ENCODE measurements around the gene LRP11. TPM values are rescaled to one million over a fixed set of nuclear protein-coding genes. Genes with fewer than 3 reads are reported as not detected.

LRP11 gene
- polyA plus RNA-seq, 3 donors: 0.20 to 0.41 (median 0.32) TPM

GRCh38 chr6:149783551-149783950 is 80.6 kb downstream of the LRP11 start:
- peak overlapping the region in 3 of 7 donors; percentile 4 to 57 (median 30) for H3K27ac Mint-ChIP-seq
- H3K27me3 Mint-ChIP-seq (ENCODE audit: low read depth in 3 of 3): no peaks in the 10 kb centered on the region
- Histone ChIP-seq H3K4me2 (replicated peaks; ENCODE audit: extremely low read depth, low read length, poor library complexity, severe bottlenecking) (no peak overlapping the region), H3K79me2 (ENCODE audit: insufficient read depth, low read length) (peaks cover 75% of the 10 kb centered on the region), H3K4me1 (ENCODE audit: control insufficient read depth in 1 of 2, insufficient read depth in 2 of 2, low read length in 2 of 2) (no peaks in the 10 kb centered on the region), H4K20me1 (ENCODE audit: insufficient read depth, low read length) (peaks cover 72% of the 10 kb centered on the region), H3K9me3 (replicated peaks in 1 of 2; ENCODE audit: control insufficient read depth in 1 of 2, insufficient read depth in 1 of 2, low read length in 2 of 2) (no peaks in the 10 kb centered on the region), H3K27ac (ENCODE audit: low read depth in 1 of 2, low read length in 2 of 2) (no peak overlapping the region), H3K27me3 (ENCODE audit: control insufficient read depth in 2 of 2, insufficient read depth in 2 of 2, low read length in 2 of 2) (no peaks in the 10 kb centered on the region), H3K4me3 (replicated peaks in 1 of 3; ENCODE audit: low read depth in 2 of 3, low read length in 3 of 3) (no peak overlapping the region), H3K36me3 (replicated peaks in 1 of 2; ENCODE audit: control insufficient read depth in 1 of 2, insufficient read depth in 2 of 2, low read length in 2 of 2) (peaks cover 45 to 68% of the 10 kb centered on the region in 2 donors), H3K9ac (ENCODE audit: insufficient read depth, low read length, poor library complexity, severe bottlenecking) (no peak overlapping the region), H2AFZ (ENCODE audit: insufficient read depth, low read depth, low read length, poor library complexity, severe bottlenecking) (no peak overlapping the region)
- intact Hi-C loops (cut with micrococcal nuclease): no loop called here
- TF ChIP-seq, protein P1, sequence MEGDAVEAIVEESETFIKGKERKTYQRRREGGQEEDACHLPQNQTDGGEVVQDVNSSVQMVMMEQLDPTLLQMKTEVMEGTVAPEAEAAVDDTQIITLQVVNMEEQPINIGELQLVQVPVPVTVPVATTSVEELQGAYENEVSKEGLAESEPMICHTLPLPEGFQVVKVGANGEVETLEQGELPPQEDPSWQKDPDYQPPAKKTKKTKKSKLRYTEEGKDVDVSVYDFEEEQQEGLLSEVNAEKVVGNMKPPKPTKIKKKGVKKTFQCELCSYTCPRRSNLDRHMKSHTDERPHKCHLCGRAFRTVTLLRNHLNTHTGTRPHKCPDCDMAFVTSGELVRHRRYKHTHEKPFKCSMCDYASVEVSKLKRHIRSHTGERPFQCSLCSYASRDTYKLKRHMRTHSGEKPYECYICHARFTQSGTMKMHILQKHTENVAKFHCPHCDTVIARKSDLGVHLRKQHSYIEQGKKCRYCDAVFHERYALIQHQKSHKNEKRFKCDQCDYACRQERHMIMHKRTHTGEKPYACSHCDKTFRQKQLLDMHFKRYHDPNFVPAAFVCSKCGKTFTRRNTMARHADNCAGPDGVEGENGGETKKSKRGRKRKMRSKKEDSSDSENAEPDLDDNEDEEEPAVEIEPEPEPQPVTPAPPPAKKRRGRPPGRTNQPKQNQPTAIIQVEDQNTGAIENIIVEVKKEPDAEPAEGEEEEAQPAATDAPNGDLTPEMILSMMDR (IDR thresholded peaks at IDR 0.05): no peak
- no CpG with 5 or more reads among the region's 3 CpGs for WGBS (ENCODE audit: insufficient coverage)
- peaks cover 39 to 63% of the 10 kb centered on the region in 2 donors for H3K36me3 Mint-ChIP-seq
- peaks cover 3% of the 10 kb centered on the region for H3K4me1 Mint-ChIP-seq
- no peak for DNase-seq
- peaks cover 0 to under 1% (median 0%) of the 10 kb centered on the region in 7 donors for H3K9me3 Mint-ChIP-seq
- H3K4me3 Mint-ChIP-seq: no peak overlapping the region

DNA sequence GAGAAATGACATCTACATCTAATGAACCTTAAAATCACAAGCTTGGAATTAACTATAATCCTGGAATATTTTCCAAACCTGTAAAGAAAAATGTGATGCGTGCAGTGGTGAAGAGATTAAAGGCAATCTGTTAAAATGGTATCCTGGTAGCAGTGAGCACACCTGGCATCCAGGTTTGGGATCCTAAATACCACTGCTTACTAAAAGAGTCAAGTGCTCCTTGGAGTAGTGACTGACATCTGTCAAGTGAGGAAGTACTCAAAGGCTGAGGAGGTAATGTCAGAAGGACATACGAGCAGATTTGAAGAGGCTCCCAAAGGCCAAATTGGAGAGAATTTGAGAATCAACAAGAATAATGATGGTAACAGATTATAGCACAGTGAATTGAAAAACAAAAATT is 81.8 kb downstream of the LRP11 start:
- Mint-ChIP-seq H3K27ac (peak overlapping the region in 2 of 7 donors; percentile 35 to 63), H3K4me1 (peaks cover 3% of the 10 kb centered on the region)
- WGBS (ENCODE audit: insufficient coverage): 93% methylated on average over 1 of the region's 2 CpGs

More for the DNA sequence above, 81.8 kb downstream of the LRP11 start:
- TF ChIP-seq, protein P1 (IDR thresholded peaks at IDR 0.05): no peak
- intact Hi-C loops (cut with micrococcal nuclease): no loop called here
- Histone ChIP-seq H3K27me3 (ENCODE audit: control insufficient read depth in 2 of 2, insufficient read depth in 2 of 2, low read length in 2 of 2) (no peaks in the 10 kb centered on the region), H3K9me3 (replicated peaks in 1 of 2; ENCODE audit: control insufficient read depth in 1 of 2, insufficient read depth in 1 of 2, low read length in 2 of 2) (no peaks in the 10 kb centered on the region), H3K9ac (ENCODE audit: insufficient read depth, low read length, poor library complexity, severe bottlenecking) (no peak overlapping the region), H2AFZ (ENCODE audit: insufficient read depth, low read depth, low read length, poor library complexity, severe bottlenecking) (no peak overlapping the region), H3K4me1 (ENCODE audit: control insufficient read depth in 1 of 2, insufficient read depth in 2 of 2, low read length in 2 of 2) (no peaks in the 10 kb centered on the region), H4K20me1 (ENCODE audit: insufficient read depth, low read length) (peaks cover 69% of the 10 kb centered on the region), H3K4me3 (replicated peaks in 1 of 3; ENCODE audit: low read depth in 2 of 3, low read length in 3 of 3) (no peak overlapping the region), H3K4me2 (replicated peaks; ENCODE audit: extremely low read depth, low read length, poor library complexity, severe bottlenecking) (no peak overlapping the region), H3K27ac (ENCODE audit: low read depth in 1 of 2, low read length in 2 of 2) (peak overlapping the region in 1 of 2 donors; percentile 1), H3K36me3 (replicated peaks in 1 of 2; ENCODE audit: control insufficient read depth in 1 of 2, insufficient read depth in 2 of 2, low read length in 2 of 2) (peaks cover 52 to 69% of the 10 kb centered on the region in 2 donors), H3K79me2 (ENCODE audit: insufficient read depth, low read length) (peaks cover 73% of the 10 kb centered on the region)
- no peaks in the 10 kb centered on the region for H3K27me3 Mint-ChIP-seq (ENCODE audit: low read depth in 3 of 3)
- peaks cover 43 to 64% of the 10 kb centered on the region in 2 donors for H3K36me3 Mint-ChIP-seq
- no peak overlapping the region for H3K4me3 Mint-ChIP-seq
- H3K9me3 Mint-ChIP-seq: peaks cover 0 to 2% (median 0%) of the 10 kb centered on the region in 7 donors
- DNase-seq: no peak
